ENCODE data around the gene SELENOW. TPM values are rescaled to one million over a fixed set of nuclear protein-coding genes. Genes with fewer than 3 reads are reported as not detected.
A peak's percentile ranks its signal among the peaks of the same experiment; 100 is the strongest.

SELENOW gene
- total RNA-seq, 2 experiments from 2014 or later, result 71.6 TPM

- Mint-ChIP-seq H3K4me1 (ENCODE audit: low read depth) (peaks cover 4% of the 10 kb centered on the region), H3K4me3 (no peak overlapping the region)
Measured at GRCh38 chr19:47790398-47790814, 11.9 kb downstream of the SELENOW start.

GRCh38 chr19:47792616-47793015 is 14.1 kb downstream of the SELENOW start:
- no peak overlapping the region for H3K4me3 Mint-ChIP-seq

More at GRCh38 chr19:47790398-47790814, 11.9 kb downstream of the SELENOW start:
- no peak overlapping the region for H3K27ac Mint-ChIP-seq
- intact Hi-C loops (cut with DNase I, micrococcal nuclease), result loop anchor here in 1 of 2 experiments (1.0 kb wide), 1 partner anchor 77 kb away; the partner anchor contains the start of gene EHD2
- Histone ChIP-seq H3K4me1 (ENCODE audit: insufficient read depth, low read length) (peaks cover 8% of the 10 kb centered on the region), H3K9me3 (ENCODE audit: control insufficient read depth in 1 of 2, insufficient read depth in 1 of 2, low read length in 2 of 2) (no peaks in the 10 kb centered on the region), H3K27me3 (ENCODE audit: control insufficient read depth in 1 of 2, insufficient read depth in 2 of 2, low read length in 2 of 2) (no peaks in the 10 kb centered on the region), H3K36me3 (ENCODE audit: insufficient read depth, low read length) (peaks cover 1% of the 10 kb centered on the region), H3K27ac (ENCODE audit: low read depth in 1 of 2, low read length in 2 of 2) (no peak overlapping the region), H3K4me3 (ENCODE audit: low read length) (no peak overlapping the region)
- H3K27me3 Mint-ChIP-seq, result no peaks in the 10 kb centered on the region
- H3K36me3 Mint-ChIP-seq (ENCODE audit: low read depth), result peaks cover 6% of the 10 kb centered on the region
- ATAC-seq (ENCODE audit: poor library complexity), result peak; percentile 71
- peak; percentile 94 for TF ChIP-seq CTCF (IDR thresholded peaks at IDR 0.05)
- ChIA-PET POLR2A (no interaction called here), CTCF (interaction anchor here (0.7 to 1.3 kb wide), 4 partner anchors 12 to 1270 kb away, joined by 3 to 4 read pairs (median 3); partner anchors contain the start of gene SELENOW)
- peak; percentile 72 to 93 (median 82) for DNase-seq
- no peaks in the 10 kb centered on the region for H3K9me3 Mint-ChIP-seq

GRCh38 chr19:47794526-47794925 is 16.0 kb downstream of the SELENOW start:
- Histone ChIP-seq H3K4me3 (ENCODE audit: low read length) (no peak overlapping the region), H3K27me3 (ENCODE audit: control insufficient read depth in 1 of 2, insufficient read depth in 2 of 2, low read length in 2 of 2) (peaks cover 0 to 4% of the 10 kb centered on the region in 2 experiments), H3K9me3 (ENCODE audit: control insufficient read depth in 1 of 2, insufficient read depth in 1 of 2, low read length in 2 of 2) (no peaks in the 10 kb centered on the region), H3K27ac (ENCODE audit: low read depth in 1 of 2, low read length in 2 of 2) (no peak overlapping the region), H3K4me1 (ENCODE audit: insufficient read depth, low read length) (peaks cover 6% of the 10 kb centered on the region), H3K36me3 (ENCODE audit: insufficient read depth, low read length) (no peaks in the 10 kb centered on the region)
- intact Hi-C loops (cut with DNase I, micrococcal nuclease), result no loop called here
- Mint-ChIP-seq H3K27ac (no peak overlapping the region), H3K4me3 (no peak overlapping the region), H3K4me1 (ENCODE audit: low read depth) (no peaks in the 10 kb centered on the region), H3K27me3 (peaks cover 4% of the 10 kb centered on the region), H3K36me3 (ENCODE audit: low read depth) (no peaks in the 10 kb centered on the region), H3K9me3 (no peaks in the 10 kb centered on the region)
- ATAC-seq (ENCODE audit: poor library complexity) (no peak), DNase-seq (no peak)
- CTCF ChIA-PET, result no interaction called here
- POLR2A ChIA-PET, result no interaction called here
- TF ChIP-seq CTCF (IDR thresholded peaks at IDR 0.05), result no peak

More at GRCh38 chr19:47792616-47793015, 14.1 kb downstream of the SELENOW start:
- intact Hi-C loops (cut with DNase I, micrococcal nuclease), result no loop called here
- no peak overlapping the region for H3K4me3 ChIP-seq (ENCODE audit: low read length)
- no peak overlapping the region for H3K27ac ChIP-seq (ENCODE audit: low read depth in 1 of 2, low read length in 2 of 2)
- Mint-ChIP-seq H3K4me1 (ENCODE audit: low read depth) (peaks cover 4% of the 10 kb centered on the region), H3K27me3 (no peaks in the 10 kb centered on the region), H3K36me3 (ENCODE audit: low read depth) (peaks cover 4% of the 10 kb centered on the region), H3K27ac (no peak overlapping the region), H3K9me3 (no peaks in the 10 kb centered on the region)
- ChIA-PET CTCF (interaction anchor here (0.6 kb wide), 1 partner anchor 1433 kb away, joined by 3 read pairs; no protein-coding TSS in a partner anchor), POLR2A (no interaction called here)
- DNase-seq (no peak), ATAC-seq (ENCODE audit: poor library complexity) (no peak)
- H3K9me3 ChIP-seq (ENCODE audit: control insufficient read depth in 1 of 2, insufficient read depth in 1 of 2, low read length in 2 of 2), result no peaks in the 10 kb centered on the region
- no peak for TF ChIP-seq CTCF (IDR thresholded peaks at IDR 0.05)
- H3K4me1 ChIP-seq (ENCODE audit: insufficient read depth, low read length), result peaks cover 8% of the 10 kb centered on the region
- no peaks in the 10 kb centered on the region for H3K36me3 ChIP-seq (ENCODE audit: insufficient read depth, low read length)
- no peaks in the 10 kb centered on the region for H3K27me3 ChIP-seq (ENCODE audit: control insufficient read depth in 1 of 2, insufficient read depth in 2 of 2, low read length in 2 of 2)
